ENCODE data around the gene NBPF3. TPM values are rescaled to one million over a fixed set of nuclear protein-coding genes. Genes with fewer than 3 reads are reported as not detected.

NBPF3 gene
- polyA plus RNA-seq, 4 donors, result 1.4 to 11.4 (median 2.2) TPM

- FAIRE-seq (no peak), DNase-seq (no peak)
- peak overlapping the region in 1 of 3 donors; percentile 28 for H3K27ac ChIP-seq (ENCODE audit: low read depth in 1 of 3, low read length in 2 of 3)
- H3K4me3 ChIP-seq (ENCODE audit: low read depth in 1 of 3, low read length in 3 of 3), result no peak overlapping the region
- H3K36me3 ChIP-seq (ENCODE audit: control insufficient read depth in 3 of 3, insufficient read depth in 2 of 3, low read depth in 1 of 3, low read length in 3 of 3), result no peaks in the 10 kb centered on the region
- peaks cover 0 to 2% (median 0%) of the 10 kb centered on the region in 3 donors for H3K27me3 ChIP-seq (ENCODE audit: control insufficient read depth in 3 of 3, insufficient read depth in 3 of 3, low read length in 3 of 3)
- WGBS, 3 donors, result 39 to 63% (median 59%) methylated on average over 4 of the region's 4 CpGs
- peaks cover 0 to 5% of the 10 kb centered on the region in 2 donors for H3K9me3 ChIP-seq (ENCODE audit: control insufficient read depth in 2 of 2, insufficient read depth in 1 of 2, low read depth in 1 of 2, low read length in 1 of 2)
- H3K4me1 ChIP-seq (ENCODE audit: control insufficient read depth in 3 of 3, insufficient read depth in 2 of 3, low read depth in 1 of 3, low read length in 2 of 3), result peaks cover 0 to 2% (median 0%) of the 10 kb centered on the region in 3 donors
Observed at GRCh38 chr1:21492356-21492625, 52.4 kb downstream of the NBPF3 start.

- Histone ChIP-seq H3K9me3 (ENCODE audit: control insufficient read depth in 2 of 2, insufficient read depth in 1 of 2, low read depth in 1 of 2, low read length in 1 of 2) (peaks cover 0 to 5% of the 10 kb centered on the region in 2 donors), H3K27me3 (ENCODE audit: control insufficient read depth in 3 of 3, insufficient read depth in 3 of 3, low read length in 3 of 3) (peaks cover 0 to 2% (median 0%) of the 10 kb centered on the region in 3 donors), H3K4me1 (ENCODE audit: control insufficient read depth in 3 of 3, insufficient read depth in 2 of 3, low read depth in 1 of 3, low read length in 2 of 3) (peaks cover 0 to 2% (median 0%) of the 10 kb centered on the region in 3 donors), H3K27ac (ENCODE audit: low read depth in 1 of 3, low read length in 2 of 3) (no peak overlapping the region), H3K4me3 (ENCODE audit: low read depth in 1 of 3, low read length in 3 of 3) (no peak overlapping the region), H3K36me3 (ENCODE audit: control insufficient read depth in 3 of 3, insufficient read depth in 2 of 3, low read depth in 1 of 3, low read length in 3 of 3) (no peaks in the 10 kb centered on the region)
- DNase-seq (no peak), FAIRE-seq (no peak)
- 65 to 81% (median 67%) methylated on average over 6 of the region's 6 CpGs for WGBS, 3 donors
Observed at GRCh38 chr1:21494196-21494595, 54.3 kb downstream of the NBPF3 start.

- FAIRE-seq (no peak), DNase-seq (no peak)
- Histone ChIP-seq H3K27me3 (ENCODE audit: control insufficient read depth in 3 of 3, insufficient read depth in 3 of 3, low read length in 3 of 3) (peaks cover 0 to 2% (median 0%) of the 10 kb centered on the region in 3 donors), H3K9me3 (ENCODE audit: control insufficient read depth in 2 of 2, insufficient read depth in 1 of 2, low read depth in 1 of 2, low read length in 1 of 2) (peaks cover 0 to 5% of the 10 kb centered on the region in 2 donors), H3K4me3 (ENCODE audit: low read depth in 1 of 3, low read length in 3 of 3) (no peak overlapping the region), H3K36me3 (ENCODE audit: control insufficient read depth in 3 of 3, insufficient read depth in 2 of 3, low read depth in 1 of 3, low read length in 3 of 3) (no peaks in the 10 kb centered on the region), H3K4me1 (ENCODE audit: control insufficient read depth in 3 of 3, insufficient read depth in 2 of 3, low read depth in 1 of 3, low read length in 2 of 3) (peaks cover 0 to 2% (median 0%) of the 10 kb centered on the region in 3 donors), H3K27ac (ENCODE audit: low read depth in 1 of 3, low read length in 2 of 3) (no peak overlapping the region)
- 80 to 91% (median 88%) methylated on average over 7 of the region's 7 CpGs for WGBS, 3 donors
Observed at GRCh38 chr1:21495225-21495820, 55.4 kb downstream of the NBPF3 start.

GRCh38 chr1:21496063-21496462 is 56.1 kb downstream of the NBPF3 start:
- Histone ChIP-seq H3K9me3 (ENCODE audit: control insufficient read depth in 2 of 2, insufficient read depth in 1 of 2, low read depth in 1 of 2, low read length in 1 of 2) (no peaks in the 10 kb centered on the region), H3K4me1 (ENCODE audit: control insufficient read depth in 3 of 3, insufficient read depth in 2 of 3, low read depth in 1 of 3, low read length in 2 of 3) (peaks cover 0 to 2% (median 0%) of the 10 kb centered on the region in 3 donors), H3K27me3 (ENCODE audit: control insufficient read depth in 3 of 3, insufficient read depth in 3 of 3, low read length in 3 of 3) (peaks cover 0 to 2% (median 0%) of the 10 kb centered on the region in 3 donors), H3K27ac (ENCODE audit: low read depth in 1 of 3, low read length in 2 of 3) (no peak overlapping the region), H3K36me3 (ENCODE audit: control insufficient read depth in 3 of 3, insufficient read depth in 2 of 3, low read depth in 1 of 3, low read length in 3 of 3) (no peaks in the 10 kb centered on the region), H3K4me3 (ENCODE audit: low read depth in 1 of 3, low read length in 3 of 3) (no peak overlapping the region)
- DNase-seq, result no peak
- FAIRE-seq, result no peak
- WGBS, 3 donors, result 88 to 94% (median 91%) methylated on average over 1 of the region's 1 CpG

GRCh38 chr1:21496886-21497285 is 56.9 kb downstream of the NBPF3 start:
- Histone ChIP-seq H3K4me3 (ENCODE audit: low read depth in 1 of 3, low read length in 3 of 3) (no peak overlapping the region), H3K36me3 (ENCODE audit: control insufficient read depth in 3 of 3, insufficient read depth in 2 of 3, low read depth in 1 of 3, low read length in 3 of 3) (no peaks in the 10 kb centered on the region), H3K9me3 (ENCODE audit: control insufficient read depth in 2 of 2, insufficient read depth in 1 of 2, low read depth in 1 of 2, low read length in 1 of 2) (no peaks in the 10 kb centered on the region), H3K4me1 (ENCODE audit: control insufficient read depth in 3 of 3, insufficient read depth in 2 of 3, low read depth in 1 of 3, low read length in 2 of 3) (peaks cover 0 to 2% (median 0%) of the 10 kb centered on the region in 3 donors), H3K27ac (ENCODE audit: low read depth in 1 of 3, low read length in 2 of 3) (no peak overlapping the region), H3K27me3 (ENCODE audit: control insufficient read depth in 3 of 3, insufficient read depth in 3 of 3, low read length in 3 of 3) (peaks cover 0 to 2% (median 0%) of the 10 kb centered on the region in 3 donors)
- 80 to 85% (median 85%) methylated on average over 3 of the region's 3 CpGs for WGBS, 3 donors
- FAIRE-seq (no peak), DNase-seq (no peak)

GRCh38 chr1:21497466-21498061 is 57.6 kb downstream of the NBPF3 start:
- H3K36me3 ChIP-seq (ENCODE audit: control insufficient read depth in 3 of 3, insufficient read depth in 2 of 3, low read depth in 1 of 3, low read length in 3 of 3), result no peaks in the 10 kb centered on the region
- H3K27ac ChIP-seq (ENCODE audit: low read depth in 1 of 3, low read length in 2 of 3), result no peak overlapping the region
- no peak overlapping the region for H3K4me3 ChIP-seq (ENCODE audit: low read depth in 1 of 3, low read length in 3 of 3)
- DNase-seq, result no peak
- no peaks in the 10 kb centered on the region for H3K4me1 ChIP-seq (ENCODE audit: control insufficient read depth in 3 of 3, insufficient read depth in 2 of 3, low read depth in 1 of 3, low read length in 2 of 3)
- no peak for FAIRE-seq
- peaks cover 0 to 2% (median 0%) of the 10 kb centered on the region in 3 donors for H3K27me3 ChIP-seq (ENCODE audit: control insufficient read depth in 3 of 3, insufficient read depth in 3 of 3, low read length in 3 of 3)
- 69 to 74% (median 70%) methylated on average over 7 of the region's 7 CpGs for WGBS, 3 donors
- H3K9me3 ChIP-seq (ENCODE audit: control insufficient read depth in 2 of 2, insufficient read depth in 1 of 2, low read depth in 1 of 2, low read length in 1 of 2), result no peaks in the 10 kb centered on the region

GRCh38 chr1:21499283-21499950 is 59.5 kb downstream of the NBPF3 start:
- Histone ChIP-seq H3K27ac (ENCODE audit: low read depth in 1 of 3, low read length in 2 of 3) (no peak overlapping the region), H3K36me3 (ENCODE audit: control insufficient read depth in 3 of 3, insufficient read depth in 2 of 3, low read depth in 1 of 3, low read length in 3 of 3) (no peaks in the 10 kb centered on the region), H3K4me3 (ENCODE audit: low read depth in 1 of 3, low read length in 3 of 3) (no peak overlapping the region), H3K9me3 (ENCODE audit: control insufficient read depth in 2 of 2, insufficient read depth in 1 of 2, low read depth in 1 of 2, low read length in 1 of 2) (no peaks in the 10 kb centered on the region), H3K27me3 (ENCODE audit: control insufficient read depth in 3 of 3, insufficient read depth in 3 of 3, low read length in 3 of 3) (peaks cover 0 to 2% (median 0%) of the 10 kb centered on the region in 3 donors), H3K4me1 (ENCODE audit: control insufficient read depth in 3 of 3, insufficient read depth in 2 of 3, low read depth in 1 of 3, low read length in 2 of 3) (no peaks in the 10 kb centered on the region)
- WGBS, 3 donors, result 91 to 100% (median 95%) methylated on average over 1 of the region's 1 CpG
- FAIRE-seq (no peak), DNase-seq (no peak)

GRCh38 chr1:21503706-21504377 is 63.9 kb downstream of the NBPF3 start:
- Histone ChIP-seq H3K4me3 (ENCODE audit: low read depth in 1 of 3, low read length in 3 of 3) (no peak overlapping the region), H3K4me1 (ENCODE audit: control insufficient read depth in 3 of 3, insufficient read depth in 2 of 3, low read depth in 1 of 3, low read length in 2 of 3) (peaks cover 0 to under 1% (median 0%) of the 10 kb centered on the region in 3 donors), H3K27ac (ENCODE audit: low read depth in 1 of 3, low read length in 2 of 3) (no peak overlapping the region), H3K27me3 (ENCODE audit: control insufficient read depth in 3 of 3, insufficient read depth in 3 of 3, low read length in 3 of 3) (peaks cover 0 to 20% (median 7%) of the 10 kb centered on the region in 3 donors), H3K36me3 (ENCODE audit: control insufficient read depth in 3 of 3, insufficient read depth in 2 of 3, low read depth in 1 of 3, low read length in 3 of 3) (no peaks in the 10 kb centered on the region), H3K9me3 (ENCODE audit: control insufficient read depth in 2 of 2, insufficient read depth in 1 of 2, low read depth in 1 of 2, low read length in 1 of 2) (no peaks in the 10 kb centered on the region)
- 69 to 74% (median 71%) methylated on average over 6 to 7 of the region's 7 CpGs for WGBS, 3 donors
- no peak for DNase-seq
- no peak for FAIRE-seq

Data from small intestine (tissue), 7 donors.